Measurements from ENCODE around the gene IRF2BP1. TPM values are rescaled to one million over a fixed set of nuclear protein-coding genes. Genes with fewer than 3 reads are reported as not detected.

The IRF2BP1 gene
- total and polyA plus RNA-seq, 2 donors (not counting 1 experiment from before 2014, with no cell fraction given), result 4.0 to 23.1 TPM

GRCh38 chr19:45878043-45878794 is 7.7 kb downstream of the IRF2BP1 start:
- TF ChIP-seq CTCF (conservative IDR thresholded peaks at IDR 0.05 in 1 of 2, IDR thresholded peaks at IDR 0.05 in 1 of 2; ENCODE audit: low read depth in 1 of 2, low read length in 2 of 2) (no peak), EZH2 (IDR thresholded peaks at IDR 0.05; ENCODE audit: low read length, missing control alignments) (no peak)
- H3K9ac ChIP-seq (ENCODE audit: insufficient read depth, low read length), result no peak overlapping the region
- H2AFZ ChIP-seq (ENCODE audit: low read length), result no peak overlapping the region
- no peak overlapping the region for H3K4me3 ChIP-seq (replicated peaks in 1 of 4; ENCODE audit: control extremely low read depth in 1 of 4, insufficient read depth in 1 of 4, low read depth in 3 of 4, low read length in 4 of 4)
- H3K27ac ChIP-seq (ENCODE audit: insufficient read depth, low read length), result no peak overlapping the region
- no peaks in the 10 kb centered on the region for H3K36me3 ChIP-seq (ENCODE audit: control insufficient read depth, insufficient read depth, low read length)
- H3K27me3 ChIP-seq (ENCODE audit: control insufficient read depth, insufficient read depth, low read length), result peaks cover 14% of the 10 kb centered on the region
- H3K4me2 ChIP-seq (ENCODE audit: extremely low read depth, insufficient read depth, low read length), result no peak overlapping the region
- H3K4me1 ChIP-seq (ENCODE audit: control insufficient read depth, extremely low read depth, insufficient read depth, low read length), result no peaks in the 10 kb centered on the region
- H3K79me2 ChIP-seq (ENCODE audit: control insufficient read depth, insufficient read depth, low read length), result no peaks in the 10 kb centered on the region
- no peak for DNase-seq (ENCODE audit: low read depth in 2 of 2)
- no peaks in the 10 kb centered on the region for H3K9me3 ChIP-seq (ENCODE audit: control insufficient read depth, insufficient read depth, low read depth, low read length)
- no peaks in the 10 kb centered on the region for H4K20me1 ChIP-seq (ENCODE audit: control insufficient read depth, extremely low read depth, insufficient read depth, low read length)

DNA sequence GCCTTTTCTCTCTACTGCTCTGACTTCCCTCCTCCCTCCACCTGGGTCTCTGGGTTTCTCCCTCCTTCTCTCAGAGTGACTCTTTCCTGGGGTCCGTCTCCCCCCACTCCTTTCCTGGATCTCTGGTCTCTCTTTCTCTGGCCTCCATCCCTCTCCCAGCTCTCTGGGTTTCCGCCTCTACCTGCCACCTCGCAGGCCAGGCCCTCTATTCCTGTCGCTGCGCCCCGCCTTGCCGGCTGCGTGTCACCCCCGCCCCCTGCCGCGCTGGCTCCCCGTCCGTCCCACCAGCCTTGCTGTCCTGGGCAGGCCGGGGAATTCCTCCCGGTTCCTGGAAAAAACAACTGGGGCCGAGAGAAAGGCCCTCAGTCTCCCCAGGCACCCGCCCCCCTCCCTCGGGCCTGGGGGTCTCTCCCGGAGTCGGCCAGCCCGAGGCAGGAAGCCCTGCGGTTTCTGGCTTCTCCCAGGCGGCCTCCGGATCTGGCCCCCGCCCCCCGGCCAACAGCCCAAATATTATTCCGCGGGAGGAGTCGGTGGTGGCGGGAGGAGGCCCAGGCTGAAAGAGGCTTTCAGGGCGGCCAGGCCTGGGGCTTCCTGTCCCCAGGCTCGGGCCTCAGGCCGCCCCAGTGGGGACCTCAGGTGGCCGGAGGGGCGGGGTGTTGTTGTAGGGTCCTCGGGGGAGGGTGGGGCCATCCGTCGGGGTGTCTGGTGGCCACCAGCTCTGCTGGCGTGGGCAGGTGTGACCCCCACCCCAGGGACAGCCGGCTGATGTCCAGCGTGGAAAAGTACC is 9.3 kb downstream of the IRF2BP1 start:
- no peak overlapping the region for H3K4me3 ChIP-seq (replicated peaks in 1 of 4; ENCODE audit: control extremely low read depth in 1 of 4, insufficient read depth in 1 of 4, low read depth in 3 of 4, low read length in 4 of 4)

More for the DNA sequence above, 9.3 kb downstream of the IRF2BP1 start:
- H3K4me2 ChIP-seq (ENCODE audit: extremely low read depth, insufficient read depth, low read length), result peak overlapping the region; percentile 44
- H4K20me1 ChIP-seq (ENCODE audit: control insufficient read depth, extremely low read depth, insufficient read depth, low read length), result no peaks in the 10 kb centered on the region
- no peak overlapping the region for H3K27ac ChIP-seq (ENCODE audit: insufficient read depth, low read length)
- H3K36me3 ChIP-seq (ENCODE audit: control insufficient read depth, insufficient read depth, low read length), result no peaks in the 10 kb centered on the region
- H3K27me3 ChIP-seq (ENCODE audit: control insufficient read depth, insufficient read depth, low read length), result peaks cover 14% of the 10 kb centered on the region
- no peaks in the 10 kb centered on the region for H3K79me2 ChIP-seq (ENCODE audit: control insufficient read depth, insufficient read depth, low read length)
- H3K4me1 ChIP-seq (ENCODE audit: control insufficient read depth, extremely low read depth, insufficient read depth, low read length), result no peaks in the 10 kb centered on the region
- DNase-seq (ENCODE audit: low read depth in 2 of 2), result peak; percentile 22 to 47
- peak overlapping the region; percentile 50 for H3K9ac ChIP-seq (ENCODE audit: insufficient read depth, low read length)
- no peaks in the 10 kb centered on the region for H3K9me3 ChIP-seq (ENCODE audit: control insufficient read depth, insufficient read depth, low read depth, low read length)
- no peak for TF ChIP-seq CTCF (conservative IDR thresholded peaks at IDR 0.05 in 1 of 2, IDR thresholded peaks at IDR 0.05 in 1 of 2; ENCODE audit: low read depth in 1 of 2, low read length in 2 of 2)
- no peak for TF ChIP-seq EZH2 (IDR thresholded peaks at IDR 0.05; ENCODE audit: low read length, missing control alignments)
- peak overlapping the region; percentile 67 for H2AFZ ChIP-seq (ENCODE audit: low read length)

All from fibroblast of lung (primary cell).